ENCODE measurements around the gene STON2.
"Not testable (repeated sequence)": the region's sequence is repeated elsewhere in the genome, so short reads cannot be mapped to it uniquely, and the experiment has no call there.

The STON2 gene

DNA sequence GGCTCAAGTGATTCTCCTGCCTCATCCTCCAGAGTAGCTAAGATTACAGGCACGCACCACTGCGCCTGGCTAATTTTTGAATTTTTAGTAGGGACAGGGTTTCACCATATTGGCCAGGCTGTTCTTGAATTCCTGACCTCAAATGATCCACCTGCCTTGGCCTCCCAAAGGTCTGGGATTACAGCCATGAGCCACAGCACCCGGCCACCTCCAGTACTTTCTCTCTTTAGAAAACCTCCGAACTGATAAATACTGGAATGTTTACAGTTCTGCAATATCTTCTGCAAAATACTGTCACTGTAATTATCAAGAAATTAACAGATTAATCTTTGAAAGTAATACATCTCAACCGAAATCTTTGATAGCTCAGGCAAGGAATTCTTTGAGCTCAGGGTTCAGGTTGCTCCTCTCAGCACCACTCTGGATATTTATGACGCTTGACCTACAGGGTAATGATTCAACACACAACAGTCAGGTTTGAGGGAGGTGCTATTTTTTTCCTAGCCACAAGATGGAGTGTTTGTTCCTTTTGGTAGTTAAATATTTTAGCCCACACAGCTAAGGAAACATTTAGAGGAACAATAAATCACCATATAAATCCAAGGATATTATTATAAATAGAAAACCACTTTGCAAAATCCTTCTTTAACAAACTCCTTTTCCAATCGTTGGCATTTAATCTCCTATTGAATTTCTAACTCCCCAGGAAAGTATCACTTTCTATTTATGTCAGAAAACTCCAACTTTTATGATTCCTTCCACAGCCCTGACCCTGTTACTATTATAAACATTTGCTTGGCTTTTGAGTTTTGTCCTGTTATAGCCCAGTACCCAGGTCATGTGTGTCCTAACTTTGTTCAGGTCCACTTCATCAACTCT, 130.8 kb downstream of the STON2 start:
- no peak for DNase-seq (ENCODE audit: low read depth in 2 of 2)

DNA sequence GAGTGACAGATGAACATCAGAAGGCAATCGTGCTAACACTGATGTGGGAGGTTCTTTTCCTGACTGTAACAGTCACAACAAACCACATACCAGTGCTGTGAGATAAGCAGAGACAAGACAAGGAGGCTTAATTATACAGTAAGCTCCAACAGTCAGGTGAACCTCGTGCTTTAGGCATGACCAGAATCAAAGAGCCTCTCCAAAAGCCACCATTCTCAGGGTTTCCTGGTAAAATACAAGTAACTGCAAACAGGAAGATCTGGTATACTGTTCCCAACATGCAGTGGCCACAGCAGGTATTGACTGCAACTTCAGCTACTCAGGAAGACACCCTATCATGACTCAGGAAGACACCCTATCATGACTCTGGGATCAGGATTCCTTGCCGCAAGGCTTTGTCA, 132.1 kb downstream of the STON2 start:
- no peak for DNase-seq (ENCODE audit: low read depth in 2 of 2)

DNA sequence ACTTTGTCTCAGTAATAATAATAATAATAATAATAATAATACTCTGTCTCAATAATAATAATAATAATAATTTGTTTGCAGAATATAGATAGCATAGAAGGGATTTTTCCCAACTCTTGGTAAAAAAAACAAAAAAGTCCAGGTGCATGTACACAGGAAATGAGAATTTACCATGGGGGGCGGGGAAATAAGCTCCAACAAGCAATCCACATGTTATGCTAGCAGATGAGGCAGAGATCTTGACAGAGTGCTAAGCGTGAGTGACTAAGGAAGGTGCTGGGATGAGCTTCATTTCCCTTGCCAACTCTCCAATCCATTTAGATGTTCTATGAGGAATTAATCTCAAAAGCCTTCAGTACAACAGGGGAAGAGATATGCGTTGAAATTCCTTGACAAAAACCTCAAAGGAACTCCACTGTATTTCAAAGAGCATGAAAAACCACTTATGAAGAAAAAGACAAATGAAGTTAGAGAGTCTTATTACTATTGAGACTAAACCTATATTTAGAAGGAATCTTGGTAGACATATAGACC, 134.4 kb downstream of the STON2 start:
- no peak for DNase-seq (ENCODE audit: low read depth in 2 of 2)

GRCh38 chr14:81264671-81265070, 135.5 kb downstream of the STON2 start:
- DNase-seq (ENCODE audit: low read depth in 2 of 2): no peak

- DNase-seq (ENCODE audit: low read depth in 2 of 2): no peak
These were observed 136.2 kb downstream of the STON2 start for GRCh38 chr14:81263777-81264410.

DNA sequence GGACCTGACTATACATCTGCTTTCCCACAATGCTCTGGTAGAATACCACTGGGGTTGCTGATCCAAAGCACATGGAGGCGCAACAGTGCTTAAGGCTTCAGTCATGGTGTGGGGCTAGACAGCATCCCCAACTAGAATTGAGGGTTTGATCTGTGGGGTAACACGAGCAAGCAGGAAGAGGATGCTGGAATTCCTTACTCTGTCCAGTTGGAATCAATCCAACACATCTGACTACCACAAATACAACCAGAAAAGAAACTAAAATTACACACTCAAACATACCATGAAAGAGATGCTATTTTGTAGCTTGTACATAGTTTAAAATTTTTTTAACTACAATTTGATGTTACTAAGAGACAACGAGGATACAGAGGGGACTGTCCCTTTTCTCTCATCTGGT, 138.9 kb downstream of the STON2 start:
- DNase-seq (ENCODE audit: low read depth in 2 of 2): no peak

GRCh38 chr14:81260732-81261131, 139.4 kb downstream of the STON2 start:
- DNase-seq (ENCODE audit: low read depth in 2 of 2): no peak

GRCh38 chr14:81256289-81256960, 143.7 kb downstream of the STON2 start:
- no peak for DNase-seq (ENCODE audit: low read depth in 2 of 2)

DNA sequence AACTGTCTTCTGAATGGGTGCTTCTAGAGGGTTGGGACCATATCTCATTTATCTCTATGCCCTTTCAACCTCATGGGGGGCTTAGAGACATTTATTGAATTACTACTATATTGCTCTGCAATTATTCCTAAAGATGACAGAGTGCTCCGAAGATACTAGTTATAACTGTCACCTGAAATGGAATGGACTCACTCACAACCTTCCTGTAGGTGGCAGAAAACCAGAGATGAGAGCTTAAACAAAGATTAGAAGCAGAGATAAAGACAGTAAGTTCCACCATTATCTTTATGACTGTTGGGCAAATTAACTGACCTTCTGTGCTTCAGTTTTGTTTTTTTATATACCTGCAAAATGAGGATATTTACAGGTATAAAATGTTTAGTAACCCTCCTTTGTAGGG, 147.8 kb downstream of the STON2 start:
- no peak for DNase-seq (ENCODE audit: low read depth in 2 of 2)

- DNase-seq (ENCODE audit: low read depth in 2 of 2): no peak
These were observed 152.8 kb downstream of the STON2 start for GRCh38 chr14:81247271-81247766.

GRCh38 chr14:81246461-81247270, 153.5 kb downstream of the STON2 start:
- no peak for DNase-seq (ENCODE audit: low read depth in 2 of 2)

- DNase-seq (ENCODE audit: low read depth in 2 of 2): no peak
These were observed 154.4 kb downstream of the STON2 start for GRCh38 chr14:81245771-81246170.

- DNase-seq (ENCODE audit: low read depth in 2 of 2): not testable (repeated sequence)
These were observed 155.7 kb downstream of the STON2 start for GRCh38 chr14:81244431-81244830.

- DNase-seq (ENCODE audit: low read depth in 2 of 2): no peak
These were observed 156.6 kb downstream of the STON2 start for GRCh38 chr14:81243499-81243898.

DNA sequence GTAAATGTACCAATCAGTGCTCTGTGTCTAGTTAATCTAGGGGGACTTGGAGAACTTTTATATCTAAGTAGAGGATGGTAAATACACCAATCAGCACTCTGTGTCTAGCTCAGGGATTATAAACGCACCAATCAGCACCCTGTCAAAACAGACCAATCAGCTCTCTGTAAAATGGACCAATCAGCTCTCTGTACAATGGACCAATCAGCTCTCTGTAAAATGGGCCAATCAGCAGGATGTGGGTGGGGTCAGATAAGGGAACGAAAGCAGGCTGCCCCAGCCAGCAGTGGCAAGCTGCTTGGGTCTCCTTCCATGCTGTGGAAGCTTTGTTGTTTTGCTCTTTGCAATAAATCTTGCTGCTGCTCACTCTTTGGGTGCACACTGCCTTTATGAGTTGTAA, 163.3 kb downstream of the STON2 start:
- not testable (repeated sequence) for DNase-seq (ENCODE audit: low read depth in 2 of 2)

- no peak for DNase-seq (ENCODE audit: low read depth in 2 of 2)
These were observed 164.0 kb downstream of the STON2 start for GRCh38 chr14:81236138-81236537.

- no peak for DNase-seq (ENCODE audit: low read depth in 2 of 2)
These were observed 165.0 kb downstream of the STON2 start for GRCh38 chr14:81235096-81235495.

DNA sequence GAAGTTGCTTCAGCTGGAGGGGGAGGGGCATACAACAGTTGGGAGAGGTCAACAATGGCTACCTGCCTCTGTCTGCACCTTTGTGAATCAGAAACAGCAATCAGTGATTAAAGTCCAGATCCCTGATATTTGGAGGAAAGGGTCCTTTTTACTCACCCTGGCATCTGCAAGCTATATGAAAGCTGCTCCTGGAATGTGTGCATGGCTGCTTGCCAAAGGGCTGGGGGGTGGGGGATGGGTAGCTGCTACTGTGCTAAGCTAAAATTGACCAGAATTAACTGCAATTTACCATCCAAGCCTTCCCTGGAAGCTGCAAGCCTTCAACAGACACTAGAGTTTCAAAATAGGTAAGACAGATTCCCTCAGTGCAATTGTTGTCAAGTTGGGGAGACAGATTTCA, 165.8 kb downstream of the STON2 start:
- no peak for DNase-seq (ENCODE audit: low read depth in 2 of 2)

- DNase-seq (ENCODE audit: low read depth in 2 of 2): no peak
These were observed 166.5 kb downstream of the STON2 start for GRCh38 chr14:81233615-81234014.

DNA sequence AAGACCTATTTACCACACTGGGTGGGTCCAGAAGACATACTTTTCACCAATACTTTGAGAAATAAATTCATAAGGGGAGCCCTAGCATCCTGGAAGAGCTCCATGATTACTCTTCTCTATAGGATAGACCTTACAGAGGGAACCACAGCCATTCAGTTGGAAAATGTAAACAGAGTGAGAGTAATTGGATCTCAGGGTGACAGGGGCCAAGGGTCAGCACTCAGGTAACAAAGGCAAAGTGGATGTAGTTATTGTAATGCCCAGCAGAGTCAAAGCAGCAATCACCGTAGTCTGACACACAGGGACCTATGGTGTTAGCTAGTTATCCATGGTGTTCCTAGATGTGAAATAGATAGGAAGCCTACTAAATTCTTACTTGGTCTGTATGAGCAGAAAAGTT, 168.6 kb downstream of the STON2 start:
- DNase-seq (ENCODE audit: low read depth in 2 of 2): no peak

- no peak for DNase-seq (ENCODE audit: low read depth in 2 of 2)
These were observed 175.9 kb downstream of the STON2 start for GRCh38 chr14:81224222-81224621.

Measured in activated CD8-positive, alpha-beta memory T cell treated with anti-CD3 and anti-CD28 coated beads for 4 hours (primary cell).